GM12873 (cell line): ENCODE measurements around the gene SMARCA2.
A peak's percentile ranks its signal among the peaks of the same experiment; 100 is the strongest.

ENCODE experiments used
- CTCF ChIP-seq: IDR thresholded peaks from 2 replicates; pipeline ENCODE4 v1.5.1; 2012; ENCODE audit warnings: low read depth, mild to moderate bottlenecking, moderate library complexity, low read length, control low read depth; ENCODE audit not compliant: insufficient read depth; ENCODE audit errors: missing control alignments

Gene SMARCA2

GRCh38 chr9:2015581-2016407, 647 bp downstream of the SMARCA2 start:
- TF ChIP-seq CTCF, result no peak

GRCh38 chr9:2016408-2017330, 1.5 kb downstream of the SMARCA2 start:
- peak; percentile 17 for TF ChIP-seq CTCF

- TF ChIP-seq CTCF, result no peak
Observed at GRCh38 chr9:2017331-2018161, 2.4 kb downstream of the SMARCA2 start.

- TF ChIP-seq CTCF, result no peak
Observed at GRCh38 chr9:2018162-2018643, 3.1 kb downstream of the SMARCA2 start.

GRCh38 chr9:2018764-2019558, 3.8 kb downstream of the SMARCA2 start:
- no peak for TF ChIP-seq CTCF

- TF ChIP-seq CTCF, result no peak
Observed at GRCh38 chr9:2019723-2020122, 4.6 kb downstream of the SMARCA2 start.
